GM12873 (cell line): Measurements from ENCODE around the gene ROS1.

Source experiments
- CTCF ChIP-seq: IDR thresholded peaks from 2 replicates; pipeline ENCODE4 v1.5.1; 2012; ENCODE audit warnings: low read depth, mild to moderate bottlenecking, moderate library complexity, low read length, control low read depth; ENCODE audit not compliant: insufficient read depth; ENCODE audit errors: missing control alignments

The ROS1 gene

DNA sequence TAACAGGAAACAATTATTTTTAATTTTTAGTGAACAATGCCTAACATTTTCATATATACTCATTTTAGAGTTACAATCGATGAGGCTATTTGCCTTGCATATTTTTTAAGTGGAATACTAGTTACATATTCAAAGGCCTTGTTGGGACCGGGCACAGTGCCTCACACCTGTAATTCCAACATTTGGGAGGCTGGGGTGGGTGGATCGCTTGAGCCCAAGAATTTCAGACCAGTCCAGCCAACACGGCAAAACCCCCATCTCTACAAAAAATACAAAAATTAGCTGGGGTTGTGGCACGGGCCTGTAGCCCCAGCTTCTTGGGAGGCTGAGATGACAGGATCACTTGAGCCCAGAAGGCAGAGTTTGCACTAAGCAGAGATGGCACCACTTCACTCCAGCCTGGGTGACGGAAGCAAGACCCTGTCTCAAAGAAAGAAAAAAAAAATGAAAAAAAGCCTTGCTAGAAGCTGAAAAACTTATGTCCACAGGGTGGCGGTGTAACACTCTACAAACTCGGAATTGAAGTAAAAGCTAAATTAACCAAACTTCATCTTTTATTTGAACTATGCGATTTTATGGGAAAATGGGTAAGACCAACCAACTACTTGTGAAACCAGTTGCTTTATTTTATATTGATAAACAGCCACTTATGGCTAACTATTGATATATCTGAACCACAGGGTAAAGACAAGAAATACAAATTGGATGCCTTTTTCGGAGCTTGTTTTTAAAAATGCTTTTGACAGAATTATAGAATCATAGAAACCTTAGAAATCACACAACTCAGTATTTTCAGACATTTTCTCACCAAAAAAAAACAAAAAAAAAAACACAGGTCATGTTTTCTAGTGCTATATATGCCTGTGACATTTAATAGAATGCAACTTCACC lies 24.1 kb upstream of the ROS1 start:
- peak; percentile 67 for TF ChIP-seq CTCF

DNA sequence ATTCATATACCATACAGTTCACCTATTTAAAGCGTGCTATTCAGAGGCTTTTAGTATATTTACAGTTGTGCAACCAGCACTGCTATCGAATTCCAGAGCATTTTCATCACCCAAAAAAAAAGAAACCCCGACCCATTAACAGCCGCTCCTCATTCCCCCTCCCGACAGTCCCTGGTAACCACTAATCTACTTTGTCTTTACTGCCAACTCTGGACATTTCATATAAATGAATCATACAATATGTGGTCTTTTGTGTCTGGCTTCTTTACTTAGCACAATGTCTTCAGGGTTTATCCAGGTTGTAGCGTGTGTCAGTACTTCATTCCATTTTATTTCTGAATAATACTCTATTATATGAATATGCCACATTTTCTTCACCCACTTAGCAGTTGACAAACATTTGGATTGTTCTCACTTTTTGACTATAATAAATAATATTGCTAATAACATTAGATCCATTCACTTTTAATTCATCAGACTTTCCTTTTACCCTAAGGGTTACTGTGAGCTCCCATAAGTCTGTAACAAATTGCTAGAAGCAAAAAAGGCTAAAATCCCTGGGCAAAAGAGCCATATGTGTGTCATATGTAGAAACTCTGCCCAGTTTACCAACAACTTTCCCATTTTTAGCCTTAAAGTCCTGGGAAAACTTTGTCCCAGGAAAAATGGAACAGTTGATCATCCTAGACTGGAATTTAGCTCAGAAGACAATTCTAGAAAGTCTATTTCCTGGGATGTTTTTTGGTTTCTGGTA lies 23.2 kb upstream of the ROS1 start:
- TF ChIP-seq CTCF = no peak

GRCh38 chr6:117448011-117448410 lies 22.3 kb upstream of the ROS1 start:
- TF ChIP-seq CTCF = no peak

DNA sequence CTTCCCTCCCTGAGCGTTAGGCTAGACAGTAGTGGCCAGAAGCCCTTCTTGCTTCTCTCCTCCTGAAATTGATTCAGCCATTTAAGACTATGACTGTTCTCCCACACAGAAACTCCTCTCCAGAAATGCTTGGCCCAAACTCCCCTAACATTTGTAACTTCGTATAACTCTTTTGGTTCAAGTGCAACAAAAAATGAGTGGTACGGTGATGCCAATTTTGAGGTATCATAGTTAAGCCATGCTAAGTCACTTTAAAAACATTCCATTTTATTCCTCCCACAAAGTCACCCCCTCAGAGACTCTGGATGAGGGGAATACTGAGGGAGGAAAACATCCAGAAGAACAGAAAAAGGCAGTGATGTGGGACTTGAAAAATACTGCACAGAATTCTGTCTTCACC lies 21.1 kb upstream of the ROS1 start:
- no peak for TF ChIP-seq CTCF

- no peak for TF ChIP-seq CTCF
Measured at GRCh38 chr6:117444600-117444999, 18.9 kb upstream of the ROS1 start.

GRCh38 chr6:117441824-117442264 lies 16.1 kb upstream of the ROS1 start:
- TF ChIP-seq CTCF = no peak
